ENCODE results near the gene ATXN2. TPM values are rescaled to one million over a fixed set of nuclear protein-coding genes. Genes with fewer than 3 reads are reported as not detected.

The ATXN2 gene
- total RNA-seq, 4 donors from 2014 or later: 50.3 to 84.3 (median 64.3) TPM

DNA sequence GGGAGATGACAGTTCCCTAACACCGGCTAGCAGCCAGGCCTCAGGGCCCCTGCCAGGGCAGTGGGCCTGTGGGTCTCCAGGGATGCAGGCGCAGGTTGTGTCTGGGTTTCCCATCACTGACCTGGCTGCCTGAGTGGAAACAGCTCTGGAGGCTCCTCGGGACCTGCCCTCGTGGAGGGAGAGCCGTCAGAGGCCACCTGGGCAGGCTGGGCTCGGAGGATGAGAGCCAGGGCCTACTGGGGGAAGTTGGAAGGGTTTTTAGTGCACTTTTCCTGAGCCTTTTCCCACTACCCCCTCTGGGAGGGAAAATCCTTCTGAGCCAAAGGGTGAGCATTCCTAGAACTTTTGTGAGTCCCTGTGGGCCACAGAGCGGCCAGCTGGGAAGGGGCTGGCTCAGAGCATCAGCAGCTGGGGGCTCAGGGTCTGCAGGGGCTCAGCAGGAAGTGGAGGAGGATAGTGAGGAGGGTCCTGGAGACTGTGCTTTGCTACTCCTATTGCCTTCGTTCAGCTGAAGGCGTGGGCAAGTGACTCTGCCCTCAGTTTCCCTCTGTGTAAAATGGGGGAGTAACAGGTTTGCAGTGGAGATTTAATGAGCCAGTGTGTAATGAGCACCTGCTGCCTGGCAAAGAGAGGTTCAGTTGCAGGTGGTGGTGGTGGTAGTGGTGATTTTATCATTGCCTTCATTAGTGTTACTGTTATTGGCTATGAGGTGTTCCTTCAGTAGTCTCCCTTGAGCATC, 191.6 kb downstream of the ATXN2 start:
- Histone ChIP-seq H3K36me3 (no peaks in the 10 kb centered on the region), H3K4me3 (peak overlapping the region; percentile 64 to 98 (median 89)), H3K27me3 (no peaks in the 10 kb centered on the region), H3K9me3 (no peaks in the 10 kb centered on the region), H3K4me1 (peaks cover 0 to 86% (median 65%) of the 10 kb centered on the region in 4 donors), H3K27ac (peak overlapping the region; percentile 71 to 95 (median 92))
- 32 to 85% methylated on average over 4 to 9 of the region's 9 CpGs for WGBS, 2 donors
- no peak for DNase-seq (ENCODE audit: low spot score in 2 of 2)
- TF ChIP-seq CTCF (IDR thresholded peaks at IDR 0.05) (no peak), POLR2A (IDR thresholded peaks at IDR 0.05) (no peak), EP300 (IDR thresholded peaks at IDR 0.05) (no peak)

GRCh38 chr12:111406474-111407376, 192.4 kb downstream of the ATXN2 start:
- no peak for DNase-seq (ENCODE audit: low spot score in 2 of 2)
- Histone ChIP-seq H3K9me3 (no peaks in the 10 kb centered on the region), H3K36me3 (no peaks in the 10 kb centered on the region), H3K4me3 (peak overlapping the region; percentile 64 to 98 (median 89)), H3K27me3 (no peaks in the 10 kb centered on the region), H3K4me1 (peaks cover 0 to 78% (median 57%) of the 10 kb centered on the region in 4 donors), H3K27ac (peak overlapping the region; percentile 71 to 95 (median 92))
- 13 to 15% methylated on average over 22 to 24 of the region's 34 CpGs for WGBS, 2 donors
- TF ChIP-seq CTCF (IDR thresholded peaks at IDR 0.05) (no peak), POLR2A (IDR thresholded peaks at IDR 0.05) (peak in 1 of 2 donors; percentile 22), EP300 (IDR thresholded peaks at IDR 0.05) (peak in 1 of 2 donors; percentile 69)

GRCh38 chr12:111405859-111406473, 193.1 kb downstream of the ATXN2 start, which contains the start of gene SH2B3:
SH2B3 (plus strand) TSS chr12:111405923; CDS start chr12:111418146, 12,223 bp downstream.
- H3K4me1 ChIP-seq: peaks cover 0 to 71% (median 49%) of the 10 kb centered on the region in 4 donors
- DNase-seq (ENCODE audit: low spot score in 2 of 2): no peak
- H3K9me3 ChIP-seq: no peaks in the 10 kb centered on the region

DNA sequence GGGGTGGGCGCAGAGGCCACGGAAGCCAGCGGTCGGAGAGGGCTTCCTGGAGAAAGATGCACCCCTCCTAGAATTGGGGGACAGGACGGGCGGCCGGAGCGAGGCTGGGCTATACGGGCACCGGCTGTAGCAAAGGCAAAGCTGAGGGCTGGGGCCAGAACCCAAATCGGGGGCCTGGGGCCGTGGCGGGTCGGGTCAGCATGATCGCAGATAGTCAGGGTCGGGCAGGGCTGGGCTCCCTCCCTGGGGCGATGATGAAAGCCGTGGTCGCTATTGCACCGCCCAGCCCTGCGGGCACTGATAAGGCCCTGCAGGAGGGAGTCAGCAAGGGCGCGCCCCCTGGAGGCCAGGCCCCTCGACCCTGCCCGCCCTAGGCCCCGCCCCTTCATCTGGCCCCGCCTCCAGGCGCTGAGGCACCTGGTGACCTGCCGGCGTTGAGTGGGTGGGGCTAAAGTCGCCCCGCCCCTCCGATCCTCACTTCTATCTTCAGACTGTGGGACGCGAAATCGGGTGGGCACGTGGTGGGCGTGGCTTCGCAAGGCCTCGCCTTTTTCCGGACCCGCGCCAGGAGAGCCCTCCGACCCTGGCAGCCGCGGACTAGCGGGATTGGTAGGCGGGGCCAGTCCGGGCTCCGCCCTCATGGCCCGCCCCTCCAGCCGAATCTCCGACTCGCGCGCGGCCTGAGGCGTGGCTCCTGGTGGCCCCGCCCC, 193.8 kb downstream of the ATXN2 start:
- Histone ChIP-seq H3K4me1 (peaks cover 0 to 64% (median 42%) of the 10 kb centered on the region in 4 donors), H3K9me3 (no peaks in the 10 kb centered on the region), H3K36me3 (no peaks in the 10 kb centered on the region), H3K27ac (peak overlapping the region; percentile 71 to 95 (median 90)), H3K4me3 (peak overlapping the region; percentile 55 to 98 (median 76)), H3K27me3 (no peaks in the 10 kb centered on the region)
- 2 to 4% methylated on average over 27 to 48 of the region's 59 CpGs for WGBS, 2 donors
- DNase-seq (ENCODE audit: low spot score in 2 of 2): peak; percentile 86 to 88
- TF ChIP-seq POLR2A (IDR thresholded peaks at IDR 0.05): peak in 1 of 2 donors; percentile 11
- no peak for TF ChIP-seq EP300 (IDR thresholded peaks at IDR 0.05)
- peak; percentile 39 to 62 (median 57) for TF ChIP-seq CTCF (IDR thresholded peaks at IDR 0.05)

More at GRCh38 chr12:111405859-111406473, 193.1 kb downstream of the ATXN2 start, which contains the start of gene SH2B3:
- Histone ChIP-seq H3K4me3 (peak within 1 kb of the TSS; percentile 64 to 98 (median 89)), H3K36me3 (no peaks in the 10 kb centered on the region), H3K27me3 (no peaks in the 10 kb centered on the region), H3K27ac (peak within 1 kb of the TSS; percentile 71 to 95 (median 92))
- WGBS, 2 donors: 0% methylated on average over 31 of the region's 80 CpGs; no CpG with 5 or more reads in 1 of the 2 donors
- TF ChIP-seq CTCF (IDR thresholded peaks at IDR 0.05): peak in 1 of 5 experiments; percentile 9
- TF ChIP-seq EP300 (IDR thresholded peaks at IDR 0.05): no peak
- peak; percentile 73 to 76 for TF ChIP-seq POLR2A (IDR thresholded peaks at IDR 0.05)
